Fibroblast of lung (primary cell): ENCODE measurements around the gene ATP5PD. TPM values are rescaled to one million over a fixed set of nuclear protein-coding genes. Genes with fewer than 3 reads are reported as not detected.

Experiments
- DNase-seq, 2 donors: peaks; one replicate each; pipeline versions ENCODE4 v3.0.0 to v3.0.0-alpha.2; 2010; ENCODE audit warnings: low read depth in 2 of 2
- H2AFZ ChIP-seq: 2 replicates; pipeline ENCODE4 v1.5.1; 2012; ENCODE audit warnings: low read length, control low read depth, inconsistent platforms
- H3K27ac ChIP-seq: 2 replicates; pipeline ENCODE4 v1.5.1; 2011; ENCODE audit warnings: low read length, control low read depth; ENCODE audit not compliant: insufficient read depth
- H3K27me3 ChIP-seq: 2 replicates; pipeline ENCODE4 v1.5.1; 2011; ENCODE audit warnings: mild to moderate bottlenecking, low read length; ENCODE audit not compliant: control insufficient read depth, insufficient read depth
- H3K36me3 ChIP-seq: 2 replicates; pipeline ENCODE4 v1.5.1; 2011; ENCODE audit warnings: low read length; ENCODE audit not compliant: control insufficient read depth, insufficient read depth
- H3K4me1 ChIP-seq: 2 replicates; pipeline ENCODE4 v1.5.1; 2011; ENCODE audit warnings: low read length; ENCODE audit not compliant: control insufficient read depth, insufficient read depth; ENCODE audit errors: extremely low read depth
- H3K4me2 ChIP-seq: 2 replicates; pipeline ENCODE4 v1.5.1; 2011; ENCODE audit warnings: low read length, control low read depth; ENCODE audit not compliant: insufficient read depth; ENCODE audit errors: extremely low read depth
- H3K4me3 ChIP-seq, 4 experiments: fragments of 200-600 bp in 1 of 4; sonication (generic) in 1 of 4; replicated peaks in 1 of 4; 2 replicates each; pipeline ENCODE4 v1.5.1; 2011 to 2016; ENCODE audit warnings: low read length in 4 of 4, low read depth in 3 of 4, mild to moderate bottlenecking in 3 of 4, control low read depth in 2 of 4, inconsistent platforms in 1 of 4, mixed read lengths in 1 of 4; ENCODE audit not compliant: insufficient read depth in 1 of 4; ENCODE audit errors: control extremely low read depth in 1 of 4
- H3K79me2 ChIP-seq: 2 replicates; pipeline ENCODE4 v1.5.1; 2012; ENCODE audit warnings: mild to moderate bottlenecking, low read length, inconsistent platforms; ENCODE audit not compliant: control insufficient read depth, insufficient read depth
- H3K9ac ChIP-seq: 2 replicates; pipeline ENCODE4 v1.5.1; 2011; ENCODE audit warnings: mild to moderate bottlenecking, low read length, control low read depth; ENCODE audit not compliant: insufficient read depth
- H3K9me3 ChIP-seq: 2 replicates; pipeline ENCODE4 v1.5.1; 2012; ENCODE audit warnings: low read depth, low read length; ENCODE audit not compliant: control insufficient read depth, insufficient read depth
- H4K20me1 ChIP-seq: 2 replicates; pipeline ENCODE4 v1.5.1; 2011; ENCODE audit warnings: low read length; ENCODE audit not compliant: control insufficient read depth, insufficient read depth; ENCODE audit errors: extremely low read depth
- CTCF ChIP-seq, 2 donors: IDR thresholded peaks in 1 of 2; conservative IDR thresholded peaks in 1 of 2; 1 replicate in 1 of 2; 2 replicates in 1 of 2; pipeline ENCODE4 v1.5.1; 2011 to 2012; ENCODE audit warnings: low read length in 2 of 2, control low read depth in 1 of 2, inconsistent platforms in 1 of 2, low read depth in 1 of 2, mild to moderate bottlenecking in 1 of 2
- EZH2 ChIP-seq: IDR thresholded peaks from 2 replicates; pipeline ENCODE4 v1.5.1; 2012; ENCODE audit warnings: low read length, control low read depth, mild to moderate bottlenecking; ENCODE audit errors: missing control alignments
- polyA plus RNA-seq, 2 donors: library from polyadenylated mRNA; depleted of rRNA in 1 of 2; stranded (reverse) in 1 of 2; unstranded in 1 of 2; fragments of >200 nt; gene quantifications; 2 replicates each; pipeline ENCODE4 v1.2.1, GENCODE V29; 2011 to 2012; ENCODE audit warnings: missing spikeins in 1 of 2
- total RNA-seq: library from RNA; depleted of rRNA; stranded (reverse); fragments of >200 nt; gene quantifications from 2 replicates; pipeline ENCODE4 v1.2.1, GENCODE V29; 2014

ATP5PD gene
- total and polyA plus RNA-seq, 2 donors (not counting 1 experiment from before 2014, with no cell fraction given), result 317 to 442 TPM

- Histone ChIP-seq H4K20me1 (no peaks in the 10 kb centered on the region), H3K36me3 (no peaks in the 10 kb centered on the region), H2AFZ (no peak overlapping the region), H3K4me3 (no peak overlapping the region), H3K27ac (peak overlapping the region; percentile 39), H3K27me3 (no peaks in the 10 kb centered on the region), H3K4me1 (peaks cover 22% of the 10 kb centered on the region), H3K9ac (no peak overlapping the region), H3K4me2 (peak overlapping the region; percentile 59), H3K9me3 (no peaks in the 10 kb centered on the region), H3K79me2 (no peaks in the 10 kb centered on the region)
- no peak for DNase-seq
- TF ChIP-seq CTCF (conservative IDR thresholded peaks at IDR 0.05 in 1 of 2, IDR thresholded peaks at IDR 0.05 in 1 of 2; ENCODE audit: low read depth in 1 of 2, low read length in 2 of 2) (no peak), EZH2 (no peak)
Observed at GRCh38 chr17:75079023-75079373, 32.2 kb upstream of the ATP5PD start.

GRCh38 chr17:75078284-75079022 lies 31.7 kb upstream of the ATP5PD start:
- peak overlapping the region; percentile 39 for H3K27ac ChIP-seq
- H2AFZ ChIP-seq, result no peak overlapping the region
- H3K9ac ChIP-seq, result no peak overlapping the region
- no peak overlapping the region for H3K4me3 ChIP-seq
- no peaks in the 10 kb centered on the region for H4K20me1 ChIP-seq
- TF ChIP-seq EZH2 (no peak), CTCF (conservative IDR thresholded peaks at IDR 0.05 in 1 of 2, IDR thresholded peaks at IDR 0.05 in 1 of 2; ENCODE audit: low read depth in 1 of 2, low read length in 2 of 2) (no peak)
- H3K79me2 ChIP-seq, result no peaks in the 10 kb centered on the region
- H3K4me2 ChIP-seq, result peak overlapping the region; percentile 59
- no peaks in the 10 kb centered on the region for H3K9me3 ChIP-seq
- DNase-seq, result peak; percentile 59 to 84
- H3K27me3 ChIP-seq, result no peaks in the 10 kb centered on the region
- no peaks in the 10 kb centered on the region for H3K36me3 ChIP-seq
- H3K4me1 ChIP-seq, result peaks cover 22% of the 10 kb centered on the region

- no peaks in the 10 kb centered on the region for H3K79me2 ChIP-seq
- DNase-seq, result peak in 1 of 2 donors; percentile 51
- no peaks in the 10 kb centered on the region for H4K20me1 ChIP-seq
- H2AFZ ChIP-seq, result peak overlapping the region; percentile 68
- H3K4me1 ChIP-seq, result peaks cover 22% of the 10 kb centered on the region
- TF ChIP-seq CTCF (conservative IDR thresholded peaks at IDR 0.05 in 1 of 2, IDR thresholded peaks at IDR 0.05 in 1 of 2; ENCODE audit: low read depth in 1 of 2, low read length in 2 of 2), result no peak
- no peak overlapping the region for H3K27ac ChIP-seq
- no peaks in the 10 kb centered on the region for H3K9me3 ChIP-seq
- no peaks in the 10 kb centered on the region for H3K27me3 ChIP-seq
- peak overlapping the region in 1 of 4 experiments; percentile 28 for H3K4me3 ChIP-seq
- no peaks in the 10 kb centered on the region for H3K36me3 ChIP-seq
- no peak overlapping the region for H3K9ac ChIP-seq
- H3K4me2 ChIP-seq, result peak overlapping the region; percentile 37
Observed at GRCh38 chr17:75077496-75078283, 30.9 kb upstream of the ATP5PD start.
